Umbilical cord (tissue), 2 donors: ENCODE data around the gene TFR2. TPM values are rescaled to one million over a fixed set of nuclear protein-coding genes. Genes with fewer than 3 reads are reported as not detected.
A peak's percentile ranks its signal among the peaks of the same experiment; 100 is the strongest.

Experiments used
- DNase-seq: peaks from one replicate; pipeline ENCODE4 v3.0.0-alpha.2; 2015; ENCODE audit warnings: low spot score
- total RNA-seq: library from RNA; depleted of rRNA; stranded (reverse); fragments of >200 nt; gene quantifications from one replicate; pipeline ENCODE4 v1.2.3, GENCODE V29; 2014; ENCODE audit warnings: low replicate concordance; ENCODE audit not compliant: insufficient read depth

Gene TFR2
- total RNA-seq, 1 donor from 2014 or later: 2.4 TPM

DNA sequence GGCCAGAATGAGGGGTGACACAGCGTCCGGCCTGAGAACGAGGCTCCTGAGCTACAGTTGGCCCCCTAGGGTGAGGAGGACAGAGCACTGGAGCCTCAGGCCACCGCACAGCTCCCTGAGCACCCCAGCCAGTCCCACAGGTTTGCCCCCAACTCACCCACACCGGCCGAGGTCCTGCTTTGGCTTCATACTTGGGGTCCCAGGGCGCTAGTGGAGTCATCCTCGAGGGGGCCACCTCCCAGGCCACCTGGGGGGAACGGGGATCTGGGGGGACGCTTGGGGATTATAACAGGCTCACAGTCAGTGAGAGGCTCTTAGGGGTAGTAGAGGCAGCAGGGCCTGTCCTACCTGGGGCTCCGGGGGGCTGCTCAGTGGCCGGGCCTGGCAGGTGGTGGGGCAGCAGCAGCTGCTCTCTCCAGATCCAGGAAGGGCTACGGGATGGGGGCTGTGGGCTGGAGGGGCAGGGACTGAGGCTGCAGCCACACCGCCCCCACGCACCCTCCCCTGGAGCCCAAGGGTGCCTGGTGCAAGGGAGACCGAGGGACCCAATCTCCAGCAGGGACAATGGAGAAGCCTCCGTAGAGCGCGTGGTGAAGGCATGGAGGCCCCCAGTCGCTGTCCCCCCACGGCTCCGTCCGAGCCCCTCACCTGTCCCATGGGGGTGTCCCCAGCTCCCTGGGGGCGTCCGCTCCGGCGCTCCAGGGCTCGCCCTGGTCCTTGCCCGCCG, 68.2 kb downstream of the TFR2 start:
- DNase-seq: no peak

DNA sequence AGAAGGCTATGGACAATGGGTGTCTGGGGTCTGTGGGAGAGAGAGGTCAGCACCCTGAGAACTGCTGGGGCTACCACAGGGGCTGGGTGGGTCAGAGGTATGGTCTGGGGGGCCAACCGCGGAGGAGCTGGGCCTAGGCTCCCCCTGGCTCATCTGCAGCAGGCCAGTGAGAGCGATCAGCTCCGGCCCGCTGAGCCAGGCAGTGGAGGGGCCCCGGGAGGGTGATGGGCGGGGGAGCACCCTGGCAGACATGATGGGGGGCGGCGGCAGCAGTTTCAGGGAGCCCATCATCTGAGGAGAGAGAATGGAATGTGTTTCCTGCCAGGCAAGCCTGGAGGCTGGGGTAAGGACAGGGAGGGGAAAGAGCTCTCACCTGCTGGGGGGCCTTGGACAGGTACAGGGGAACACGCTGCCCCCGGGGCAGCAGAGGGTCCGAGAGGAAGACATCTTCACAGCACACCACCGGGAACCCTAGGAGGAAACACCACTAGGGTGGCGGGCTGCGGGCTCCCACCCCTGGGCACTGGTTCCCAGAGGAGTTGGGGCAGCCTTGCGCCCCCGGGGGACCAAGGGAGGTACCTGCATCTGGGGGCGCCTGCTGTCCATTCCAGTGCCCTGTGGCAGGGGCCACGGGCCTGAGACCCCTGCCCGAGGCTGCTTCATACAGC, 68.9 kb downstream of the TFR2 start:
- DNase-seq: peak; percentile 33

DNA sequence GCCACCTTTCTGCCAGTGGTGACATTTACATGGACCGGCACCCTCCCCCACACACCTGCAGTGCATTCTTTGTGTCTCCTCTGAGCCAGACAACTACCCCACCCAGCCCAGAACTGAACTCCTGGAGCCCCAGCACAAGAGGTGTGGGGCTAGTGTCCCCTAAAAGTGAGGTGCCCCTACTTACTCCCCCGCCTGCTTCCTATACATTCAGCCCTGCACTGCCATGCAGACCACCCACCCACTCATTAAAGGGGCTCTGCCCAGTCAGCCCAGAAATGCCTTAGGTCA, 69.6 kb downstream of the TFR2 start:
- no peak for DNase-seq

DNA sequence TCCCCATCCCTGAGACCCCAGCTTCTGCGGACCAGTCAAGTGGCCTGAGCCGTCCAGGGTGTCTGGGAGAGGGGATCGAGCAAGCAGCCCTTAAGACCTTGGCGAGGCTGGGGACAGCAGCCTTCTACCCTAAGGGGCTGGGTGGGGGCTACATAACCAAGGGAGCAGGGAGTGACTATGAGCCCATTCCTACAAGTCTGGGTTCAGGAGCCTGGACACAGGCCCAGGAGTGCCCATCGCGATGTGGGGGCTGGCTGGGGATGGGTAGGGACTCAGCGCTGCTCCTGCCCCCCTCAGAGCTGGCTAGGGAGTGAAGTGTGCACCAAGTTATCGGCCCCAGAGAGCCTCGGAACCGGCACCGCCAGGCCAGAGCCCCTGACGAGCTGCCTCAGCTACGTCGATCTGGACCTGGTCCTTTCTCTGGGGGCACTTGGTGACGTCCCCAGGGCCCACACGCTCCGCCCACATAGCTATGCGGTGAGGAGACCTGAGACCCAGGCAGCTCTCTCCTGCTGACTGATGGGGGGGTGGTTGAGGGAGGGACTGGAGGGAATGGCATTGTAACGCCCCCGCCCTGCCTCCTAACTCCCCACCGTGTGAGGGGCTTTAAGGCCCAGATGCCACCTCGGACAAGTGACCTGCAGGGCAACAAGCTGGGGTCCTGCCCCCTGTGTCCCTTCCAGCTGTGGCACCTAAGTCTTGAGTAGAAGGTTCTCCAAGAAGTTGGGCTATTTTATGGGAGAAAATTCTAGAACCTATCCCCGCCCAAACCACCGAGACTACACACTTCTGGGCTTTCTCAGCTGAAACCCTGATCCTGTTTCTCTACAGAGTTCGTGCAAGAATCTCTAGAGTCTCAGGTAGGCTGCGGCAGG, 70.2 kb downstream of the TFR2 start:
- peak; percentile 39 for DNase-seq

Other genes starting within 250 kb of the TFR2 start
- 11.8 TPM for gene ZCWPW1, start 212.8 kb downstream of the TFR2 start, total RNA-seq
- 20.9 TPM for gene MEPCE, start 211.7 kb downstream of the TFR2 start, total RNA-seq
- 0.96 TPM for gene PPP1R35, start 205.1 kb downstream of the TFR2 start, total RNA-seq
- not detected for gene SPACDR, start 177.3 kb downstream of the TFR2 start, total RNA-seq
- 18.1 TPM for gene TSC22D4, start 162.3 kb downstream of the TFR2 start, total RNA-seq
- gene NYAP1, start 157.6 kb downstream of the TFR2 start, total RNA-seq: 3.6 TPM
- 6.3 TPM for gene AGFG2, start 102.3 kb downstream of the TFR2 start, total RNA-seq
- not detected for gene SAP25, start 67.7 kb downstream of the TFR2 start, total RNA-seq
- gene LRCH4, start 55.4 kb downstream of the TFR2 start, total RNA-seq: 30.6 TPM
- not detected for gene FBXO24, start 55.2 kb downstream of the TFR2 start, total RNA-seq
- gene PCOLCE, start 39.2 kb downstream of the TFR2 start, total RNA-seq: 101 TPM
- gene MOSPD3, start 29.0 kb downstream of the TFR2 start, total RNA-seq: 7.2 TPM
- not detected for gene ACTL6B, start 14.9 kb upstream of the TFR2 start, total RNA-seq
- 60.9 TPM for gene GNB2, start 32.2 kb upstream of the TFR2 start, total RNA-seq
- gene GIGYF1, start 52.7 kb upstream of the TFR2 start, total RNA-seq: 14.9 TPM
- gene POP7, start 64.6 kb upstream of the TFR2 start, total RNA-seq: 20.7 TPM
- gene EPO, start 78.9 kb upstream of the TFR2 start, total RNA-seq: not detected
- gene ZAN, start 92.0 kb upstream of the TFR2 start, total RNA-seq: not detected
- gene EPHB4, start 186.0 kb upstream of the TFR2 start, total RNA-seq: 97.3 TPM
- gene SLC12A9, start 211.2 kb upstream of the TFR2 start, total RNA-seq: 20.7 TPM
- gene TRIP6, start 225.8 kb upstream of the TFR2 start, total RNA-seq: 45.5 TPM
- gene SRRT, start 233.6 kb upstream of the TFR2 start, total RNA-seq: 15.6 TPM
- gene UFSP1, start 248.2 kb upstream of the TFR2 start, total RNA-seq: 3.1 TPM